MG63 (cell line): ENCODE data around the gene FAM241B. TPM values are rescaled to one million over a fixed set of nuclear protein-coding genes. Genes with fewer than 3 reads are reported as not detected.

Source experiments
- DNase-seq: peaks from one replicate; pipeline ENCODE4 v3.0.0-alpha.2; 2020
- H3K27me3 ChIP-seq: fragments of 250-450 bp; sonication (Bioruptor Pico); 2 replicates; pipeline ENCODE4 v1.5.1; 2020; ENCODE audit warnings: mild to moderate bottlenecking, moderate library complexity
- H3K36me3 ChIP-seq: fragments of 250-450 bp; sonication (Bioruptor Pico); 2 replicates; pipeline ENCODE4 v1.5.1; 2020; ENCODE audit warnings: mild to moderate bottlenecking, moderate library complexity
- H3K4me3 ChIP-seq: fragments of 250-450 bp; sonication (Bioruptor Pico); 2 replicates; pipeline ENCODE4 v1.5.1; 2020; ENCODE audit warnings: mild to moderate bottlenecking, moderate library complexity
- H3K9me3 ChIP-seq: fragments of 250-450 bp; sonication (Bioruptor Pico); 2 replicates; pipeline ENCODE4 v1.5.1; 2020; ENCODE audit warnings: mild to moderate bottlenecking, moderate library complexity
- total RNA-seq: library from RNA; depleted of rRNA; stranded (reverse); fragments of >200 nt; shearing (Covaris generic); gene quantifications from 2 replicates; pipeline ENCODE4 v1.2.3, GENCODE V29; 2014; ENCODE audit warnings: low replicate concordance; rRNA removed

The FAM241B gene
- 4.3 and 6.8 TPM in 2 replicates for total RNA-seq

- no peaks in the 10 kb centered on the region for H3K9me3 ChIP-seq
- DNase-seq, result peak; percentile 67
Observed at GRCh38 chr10:69629897-69630650, at the start of gene FAM241B. Gene FAM241B (plus strand): TSS chr10:69630247. CDS start chr10:69631744, 1,497 bp downstream.

GRCh38 chr10:69580435-69580834, 49.6 kb upstream of the FAM241B start:
- H3K27me3 ChIP-seq, result peaks cover 51% of the 10 kb centered on the region
- no peaks in the 10 kb centered on the region for H3K36me3 ChIP-seq
- H3K9me3 ChIP-seq, result no peaks in the 10 kb centered on the region
- no peak for DNase-seq
- no peak overlapping the region for H3K4me3 ChIP-seq

More at GRCh38 chr10:69629897-69630650, at the start of gene FAM241B:
- peaks cover 2% of the 10 kb centered on the region for H3K27me3 ChIP-seq
- peak within 1 kb of the TSS; percentile 54 for H3K4me3 ChIP-seq
- no peaks in the 10 kb centered on the region for H3K36me3 ChIP-seq

GRCh38 chr10:69583106-69583505, 46.9 kb upstream of the FAM241B start:
- no peaks in the 10 kb centered on the region for H3K9me3 ChIP-seq
- no peaks in the 10 kb centered on the region for H3K36me3 ChIP-seq
- no peak overlapping the region for H3K4me3 ChIP-seq
- no peak for DNase-seq
- H3K27me3 ChIP-seq, result peaks cover 31% of the 10 kb centered on the region

GRCh38 chr10:69584624-69585023, 45.4 kb upstream of the FAM241B start:
- no peaks in the 10 kb centered on the region for H3K36me3 ChIP-seq
- H3K27me3 ChIP-seq, result peaks cover 17% of the 10 kb centered on the region
- no peak overlapping the region for H3K4me3 ChIP-seq
- no peaks in the 10 kb centered on the region for H3K9me3 ChIP-seq
- no peak for DNase-seq

GRCh38 chr10:69588358-69588757, 41.7 kb upstream of the FAM241B start:
- no peak for DNase-seq
- H3K27me3 ChIP-seq, result peaks cover 10% of the 10 kb centered on the region
- no peaks in the 10 kb centered on the region for H3K36me3 ChIP-seq
- no peak overlapping the region for H3K4me3 ChIP-seq
- H3K9me3 ChIP-seq, result no peaks in the 10 kb centered on the region

GRCh38 chr10:69600761-69601330, 29.2 kb upstream of the FAM241B start:
- Histone ChIP-seq H3K36me3 (no peaks in the 10 kb centered on the region), H3K9me3 (no peaks in the 10 kb centered on the region), H3K27me3 (peaks cover 23% of the 10 kb centered on the region), H3K4me3 (no peak overlapping the region)
- DNase-seq, result no peak

- no peak overlapping the region for H3K4me3 ChIP-seq
- DNase-seq, result no peak
- peaks cover 9% of the 10 kb centered on the region for H3K27me3 ChIP-seq
- H3K9me3 ChIP-seq, result peaks cover 7% of the 10 kb centered on the region
- H3K36me3 ChIP-seq, result no peaks in the 10 kb centered on the region
Observed at GRCh38 chr10:69609077-69609476, 21.0 kb upstream of the FAM241B start.

- Histone ChIP-seq H3K27me3 (peaks cover 3% of the 10 kb centered on the region; the same call in 1 of the 2 replicates), H3K9me3 (peaks cover 7% of the 10 kb centered on the region), H3K4me3 (no peak overlapping the region), H3K36me3 (no peaks in the 10 kb centered on the region)
- no peak for DNase-seq
Observed at GRCh38 chr10:69612760-69613159, 17.3 kb upstream of the FAM241B start.

- peaks cover 7% of the 10 kb centered on the region for H3K9me3 ChIP-seq
- H3K36me3 ChIP-seq, result no peaks in the 10 kb centered on the region
- no peak for DNase-seq
- no peaks in the 10 kb centered on the region for H3K27me3 ChIP-seq
- H3K4me3 ChIP-seq, result no peak overlapping the region
Observed at GRCh38 chr10:69614130-69614529, 15.9 kb upstream of the FAM241B start.

- Histone ChIP-seq H3K27me3 (no peaks in the 10 kb centered on the region), H3K36me3 (no peaks in the 10 kb centered on the region), H3K9me3 (no peaks in the 10 kb centered on the region), H3K4me3 (no peak overlapping the region)
- DNase-seq, result no peak
Observed at GRCh38 chr10:69616358-69616757, 13.7 kb upstream of the FAM241B start.

- Histone ChIP-seq H3K4me3 (no peak overlapping the region), H3K9me3 (peaks cover 5% of the 10 kb centered on the region), H3K36me3 (no peaks in the 10 kb centered on the region), H3K27me3 (no peaks in the 10 kb centered on the region; the same call in 1 of the 2 replicates)
- DNase-seq, result no peak
Observed at GRCh38 chr10:69618746-69619145, 11.3 kb upstream of the FAM241B start.

GRCh38 chr10:69619626-69620025, 10.4 kb upstream of the FAM241B start:
- Histone ChIP-seq H3K36me3 (no peaks in the 10 kb centered on the region), H3K27me3 (no peaks in the 10 kb centered on the region; the same call in 1 of the 2 replicates)

GRCh38 chr10:69620625-69621024, 9.4 kb upstream of the FAM241B start:
- Histone ChIP-seq H3K9me3 (peaks cover 16% of the 10 kb centered on the region), H3K36me3 (no peaks in the 10 kb centered on the region), H3K27me3 (peaks cover 3% of the 10 kb centered on the region; the same call in 1 of the 2 replicates), H3K4me3 (no peak overlapping the region)
- DNase-seq, result no peak

More at GRCh38 chr10:69619626-69620025, 10.4 kb upstream of the FAM241B start:
- DNase-seq, result no peak
- Histone ChIP-seq H3K4me3 (no peak overlapping the region), H3K9me3 (peaks cover 14% of the 10 kb centered on the region)

- Histone ChIP-seq H3K36me3 (no peaks in the 10 kb centered on the region), H3K27me3 (peaks cover 3% of the 10 kb centered on the region; the same call in 1 of the 2 replicates), H3K4me3 (no peak overlapping the region), H3K9me3 (peaks cover 16% of the 10 kb centered on the region)
- DNase-seq, result no peak
Observed at GRCh38 chr10:69624245-69624786, 5.7 kb upstream of the FAM241B start.

GRCh38 chr10:69626826-69627225, 3.2 kb upstream of the FAM241B start:
- H3K9me3 ChIP-seq, result peaks cover 16% of the 10 kb centered on the region
- no peak overlapping the region for H3K4me3 ChIP-seq
- H3K36me3 ChIP-seq, result no peaks in the 10 kb centered on the region
- DNase-seq, result no peak
- peaks cover 3% of the 10 kb centered on the region for H3K27me3 ChIP-seq

GRCh38 chr10:69628891-69629290, 1.2 kb upstream of the FAM241B start:
- H3K36me3 ChIP-seq, result no peaks in the 10 kb centered on the region
- no peak overlapping the region for H3K4me3 ChIP-seq
- H3K27me3 ChIP-seq, result peaks cover 3% of the 10 kb centered on the region
- H3K9me3 ChIP-seq, result peaks cover 9% of the 10 kb centered on the region
- DNase-seq, result no peak

- Histone ChIP-seq H3K4me3 (peak overlapping the region; percentile 54), H3K36me3 (no peaks in the 10 kb centered on the region), H3K9me3 (peaks cover 3% of the 10 kb centered on the region; the same call in 1 of the 2 replicates), H3K27me3 (peaks cover 3% of the 10 kb centered on the region)
- no peak for DNase-seq
Observed at GRCh38 chr10:69629519-69629896, 539 bp upstream of the FAM241B start.
